Thymus (tissue), 11 donors: ENCODE measurements around the gene ZC3HAV1. TPM values are rescaled to one million over a fixed set of nuclear protein-coding genes. Genes with fewer than 3 reads are reported as not detected.
"Not testable (repeated sequence)": the region's sequence is repeated elsewhere in the genome, so short reads cannot be mapped to it uniquely, and the experiment has no call there.

Experiments used
- DNase-seq, 9 donors: peaks; one replicate each; pipeline ENCODE4 v3.0.0-alpha.2; 2013; ENCODE audit warnings: low spot score in 9 of 9, low read depth in 6 of 9, missing footprints in 1 of 9
- H3K27ac ChIP-seq, 2 donors: one replicate each; pipeline ENCODE4 v1.5.1; 2013; ENCODE audit warnings: control low read depth in 1 of 2, low read depth in 1 of 2, low read length in 1 of 2, mild to moderate bottlenecking in 1 of 2, moderate library complexity in 1 of 2
- H3K27me3 ChIP-seq, 2 donors: one replicate each; pipeline ENCODE4 v1.5.1; 2013; ENCODE audit warnings: low read length in 1 of 2; ENCODE audit not compliant: control insufficient read depth in 2 of 2, insufficient read depth in 1 of 2
- H3K36me3 ChIP-seq, 2 donors: one replicate each; pipeline ENCODE4 v1.5.1; 2013; ENCODE audit warnings: low read length in 1 of 2, mild to moderate bottlenecking in 1 of 2, moderate library complexity in 1 of 2; ENCODE audit not compliant: control insufficient read depth in 2 of 2, insufficient read depth in 2 of 2
- H3K4me1 ChIP-seq, 2 donors: one replicate each; pipeline ENCODE4 v1.5.1; 2013; ENCODE audit warnings: low read length in 2 of 2; ENCODE audit not compliant: control insufficient read depth in 2 of 2, insufficient read depth in 2 of 2
- H3K4me3 ChIP-seq, 2 donors: one replicate each; pipeline ENCODE4 v1.5.1; 2013; ENCODE audit warnings: low read length in 2 of 2, control low read depth in 1 of 2, mild to moderate bottlenecking in 1 of 2
- H3K9me3 ChIP-seq, 2 donors: one replicate each; pipeline ENCODE4 v1.5.1; 2013; ENCODE audit warnings: low read length in 1 of 2, mild to moderate bottlenecking in 1 of 2; ENCODE audit not compliant: control insufficient read depth in 2 of 2, insufficient read depth in 1 of 2
- WGBS: extraction: QIAGEN DNeasy Blood & Tissue Kit; methylation state at CpG from one replicate; pipeline ENCODE4 v1.1.7; 2013; 5-methylcytosine and 5-hydroxymethylcytosine counted together
- polyA plus RNA-seq: library from polyadenylated mRNA; stranded (reverse); fragments of 200-250 nt; gene quantifications from one replicate; pipeline ENCODE4 v1.2.3, GENCODE V29; 2013
- total RNA-seq: library from RNA; stranded (reverse); fragments of 120-200 nt; gene quantifications from one replicate; pipeline ENCODE4 v1.2.4, GENCODE V29; 2013
- donor health status: healthy.

ZC3HAV1 gene
- total and polyA plus RNA-seq, 2 donors = 26.5 to 27.4 TPM

- peak in 1 of 9 donors; percentile 33 for DNase-seq
- Histone ChIP-seq H3K9me3 (no peaks in the 10 kb centered on the region), H3K27ac (no peak overlapping the region), H3K36me3 (no peaks in the 10 kb centered on the region), H3K4me1 (no peaks in the 10 kb centered on the region), H3K27me3 (no peaks in the 10 kb centered on the region), H3K4me3 (no peak overlapping the region)
- WGBS = 93% methylated on average over 4 of the region's 4 CpGs
These were observed 18.1 kb upstream of the ZC3HAV1 start for GRCh38 chr7:139127648-139128047.

- WGBS = 96% methylated on average over 7 of the region's 7 CpGs
- H3K4me3 ChIP-seq = no peak overlapping the region
- H3K27me3 ChIP-seq = no peaks in the 10 kb centered on the region
- H3K27ac ChIP-seq = no peak overlapping the region
- H3K36me3 ChIP-seq = no peaks in the 10 kb centered on the region
- DNase-seq = no peak
- no peaks in the 10 kb centered on the region for H3K9me3 ChIP-seq
- no peaks in the 10 kb centered on the region for H3K4me1 ChIP-seq
These were observed 16.1 kb upstream of the ZC3HAV1 start for GRCh38 chr7:139125657-139126056.

DNA sequence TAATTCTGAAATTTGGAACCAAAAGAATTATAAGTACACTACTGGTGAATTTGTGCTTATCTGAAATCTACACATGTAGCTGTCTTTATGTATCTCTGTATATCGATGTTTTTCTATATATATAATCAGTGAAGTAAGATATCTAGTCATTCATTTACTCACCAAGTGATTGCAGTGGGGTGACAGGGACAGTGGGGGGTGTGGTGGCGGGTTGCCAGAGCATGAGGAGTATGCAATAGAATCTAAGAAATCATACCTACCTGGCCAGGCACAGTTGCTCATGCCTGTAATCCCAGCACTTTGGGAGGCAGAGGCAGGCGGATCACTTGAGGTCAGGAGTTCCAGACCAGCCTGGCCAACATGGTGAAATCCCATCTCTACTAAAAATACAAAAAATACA is 15.5 kb upstream of the ZC3HAV1 start:
- 95% methylated on average over 3 of the region's 3 CpGs for WGBS
- not testable (repeated sequence) for DNase-seq, H3K27me3 ChIP-seq, H3K27ac ChIP-seq, H3K36me3 ChIP-seq, H3K9me3 ChIP-seq, H3K4me1 ChIP-seq, H3K4me3 ChIP-seq

DNA sequence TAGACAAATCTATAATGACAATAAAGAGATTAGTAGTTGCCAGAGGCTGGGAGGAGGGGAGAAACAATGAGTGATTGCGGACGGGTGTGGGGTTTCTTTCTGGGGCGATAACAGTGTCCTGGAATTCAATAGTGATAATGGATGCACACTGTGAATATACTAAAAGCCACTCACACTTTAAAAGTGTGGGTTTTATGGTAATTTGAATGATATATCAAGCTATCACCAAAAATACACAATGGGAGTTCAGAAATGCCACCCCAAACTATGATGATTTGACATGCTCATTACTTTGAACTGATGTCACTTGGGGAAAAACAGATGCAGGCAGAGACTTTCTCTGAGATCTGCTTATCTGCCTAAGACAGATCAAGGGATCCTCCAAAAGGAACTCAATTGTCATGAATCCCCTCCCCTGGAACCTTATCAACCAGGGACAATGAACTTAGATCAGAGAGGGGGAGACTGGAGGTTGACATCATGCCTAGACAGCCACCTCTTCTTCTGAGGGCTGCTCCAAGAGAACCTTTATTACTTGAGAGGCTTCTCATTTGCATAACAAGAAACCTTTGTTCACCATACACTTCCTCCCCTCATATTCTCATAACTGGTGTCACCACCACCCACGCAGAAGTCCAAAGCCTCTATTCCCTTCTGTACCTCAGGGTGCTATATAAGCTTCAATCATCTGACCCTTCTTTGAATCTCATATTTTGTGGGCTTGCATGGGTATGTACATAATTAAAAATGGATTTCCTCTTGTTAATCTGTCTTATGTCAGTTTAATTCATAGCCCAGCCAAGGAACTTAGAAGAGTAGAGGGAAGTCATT is 14.8 kb upstream of the ZC3HAV1 start:
- Histone ChIP-seq H3K9me3 (no peaks in the 10 kb centered on the region), H3K27ac (no peak overlapping the region), H3K36me3 (no peaks in the 10 kb centered on the region), H3K4me1 (peaks cover 0 to 3% of the 10 kb centered on the region in 2 donors), H3K27me3 (no peaks in the 10 kb centered on the region), H3K4me3 (no peak overlapping the region)
- 82% methylated on average over 4 of the region's 4 CpGs for WGBS
- no peak for DNase-seq

GRCh38 chr7:139119486-139119849 is 9.9 kb upstream of the ZC3HAV1 start:
- no peak for DNase-seq

DNA sequence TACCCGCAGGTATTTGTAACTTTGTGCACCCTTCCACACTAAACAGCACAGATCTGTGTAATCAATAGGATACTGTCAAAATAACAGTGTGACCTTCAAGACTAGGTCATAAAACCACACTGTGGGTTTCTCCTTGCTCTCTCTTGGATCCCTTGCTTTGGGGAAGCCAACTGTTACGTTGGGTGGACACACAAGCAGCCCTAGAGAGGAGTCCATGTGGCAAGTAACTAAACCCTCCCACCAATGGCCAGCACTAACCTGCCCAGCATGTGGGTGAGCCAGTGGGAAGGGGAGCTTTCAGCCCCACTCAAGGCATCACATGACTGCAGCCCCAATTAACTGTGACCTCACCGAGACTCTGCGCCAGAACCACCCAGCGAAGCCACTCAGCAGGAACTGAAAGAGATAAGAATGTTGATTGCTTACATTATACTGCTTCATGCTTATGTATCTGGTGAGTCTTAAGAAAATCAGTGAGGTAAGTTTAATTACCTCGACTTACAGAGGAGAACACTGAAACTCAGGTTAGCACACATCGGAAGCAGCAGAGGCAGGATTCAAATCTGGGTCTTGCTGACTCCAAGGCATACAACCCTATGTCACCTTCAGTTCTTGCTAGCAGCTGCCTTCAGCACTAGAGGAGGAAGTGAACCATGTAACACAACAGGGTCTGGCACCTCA is 9.4 kb upstream of the ZC3HAV1 start:
- peak in 1 of 9 donors; percentile 62 for DNase-seq

More at GRCh38 chr7:139119486-139119849, 9.9 kb upstream of the ZC3HAV1 start:
- Histone ChIP-seq H3K27me3 (no peaks in the 10 kb centered on the region), H3K36me3 (no peaks in the 10 kb centered on the region), H3K4me3 (no peak overlapping the region), H3K4me1 (peaks cover 3 to 11% of the 10 kb centered on the region in 2 donors), H3K9me3 (no peaks in the 10 kb centered on the region), H3K27ac (no peak overlapping the region)
- 93% methylated on average over 4 of the region's 4 CpGs for WGBS

GRCh38 chr7:139118234-139118804 is 8.8 kb upstream of the ZC3HAV1 start:
- Histone ChIP-seq H3K4me3 (no peak overlapping the region), H3K36me3 (no peaks in the 10 kb centered on the region), H3K4me1 (peaks cover 3 to 11% of the 10 kb centered on the region in 2 donors), H3K9me3 (no peaks in the 10 kb centered on the region), H3K27me3 (no peaks in the 10 kb centered on the region), H3K27ac (no peak overlapping the region)
- DNase-seq = no peak
- 70% methylated on average over 8 of the region's 8 CpGs for WGBS

More for the DNA sequence above, 9.4 kb upstream of the ZC3HAV1 start:
- Histone ChIP-seq H3K4me1 (peaks cover 3 to 11% of the 10 kb centered on the region in 2 donors), H3K27me3 (no peaks in the 10 kb centered on the region), H3K27ac (peak overlapping the region; percentile 4 to 38), H3K9me3 (no peaks in the 10 kb centered on the region), H3K4me3 (no peak overlapping the region), H3K36me3 (no peaks in the 10 kb centered on the region)
- WGBS = 83% methylated on average over 7 of the region's 7 CpGs

GRCh38 chr7:139117599-139118233 is 8.2 kb upstream of the ZC3HAV1 start:
- Histone ChIP-seq H3K27ac (no peak overlapping the region), H3K36me3 (no peaks in the 10 kb centered on the region), H3K4me1 (peaks cover 3 to 11% of the 10 kb centered on the region in 2 donors), H3K4me3 (no peak overlapping the region), H3K27me3 (no peaks in the 10 kb centered on the region), H3K9me3 (no peaks in the 10 kb centered on the region)
- 94% methylated on average over 5 of the region's 5 CpGs for WGBS
- DNase-seq = no peak

DNA sequence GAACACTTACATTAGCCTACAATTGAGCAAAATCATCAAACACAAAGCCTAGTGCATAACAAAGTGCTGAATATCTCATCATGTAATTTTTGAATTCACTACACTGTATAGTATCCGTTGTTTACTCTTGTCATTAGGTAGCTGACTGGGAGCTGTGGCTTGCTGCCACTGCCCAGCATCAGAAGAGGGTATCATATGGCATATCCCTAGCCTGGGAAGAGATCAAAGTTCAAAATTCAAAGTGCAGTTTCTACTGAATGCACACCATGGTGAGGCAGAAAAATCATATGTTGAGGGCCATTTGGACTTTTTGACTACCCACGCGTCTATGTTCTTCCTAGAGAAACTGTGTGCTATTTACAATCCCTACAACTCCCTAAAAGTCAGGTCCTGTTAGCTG is 7.5 kb upstream of the ZC3HAV1 start:
- Histone ChIP-seq H3K4me1 (peaks cover 3 to 11% of the 10 kb centered on the region in 2 donors), H3K4me3 (no peak overlapping the region), H3K36me3 (no peaks in the 10 kb centered on the region), H3K9me3 (no peaks in the 10 kb centered on the region), H3K27ac (no peak overlapping the region), H3K27me3 (no peaks in the 10 kb centered on the region)
- WGBS = 96% methylated on average over 3 of the region's 3 CpGs
- DNase-seq = no peak
